IMR-90 (cell line): ENCODE measurements around the gene KIF6. TPM values are rescaled to one million over a fixed set of nuclear protein-coding genes. Genes with fewer than 3 reads are reported as not detected.

ENCODE experiments used
- ATAC-seq: fragments of 200-7000 bp; cut with Tn5 transposase; 2 replicates; pipeline ENCODE4 v1.9.1; 2020; ENCODE audit warnings: low read depth, mild to moderate bottlenecking, moderate library complexity
- BruUV-seq: library from RNA; stranded (reverse); fragments of 400-500 nt; replicated peaks from 2 replicates; lab custom pipeline; 2021; lab: Mats Ljungman, UMichigan
- CTCF ChIA-PET: fragments of 300-600 bp; formaldehyde crosslinking; extraction: SDS; loops from one replicate; lab custom pipeline; 2021; ENCODE audit warnings: antibody characterized with exemption; lab: Yijun Ruan, JAX
- POLR2A ChIA-PET: fragments of 300-600 bp; sonication (Branson Sonifier 250); formaldehyde crosslinking; loops from one replicate; lab custom pipeline; 2022; ENCODE audit warnings: antibody characterized with exemption; ENCODE audit not compliant: unreplicated experiment; lab: Charles Lee
- DNase-seq: peaks from one replicate; pipeline ENCODE4 v3.0.0; 2013
- H2AFZ ChIP-seq: replicated peaks from 2 replicates; pipeline ENCODE3; 2013; ENCODE audit warnings: low read length, mild to moderate bottlenecking; ENCODE audit not compliant: poor library complexity
- H2AK5ac ChIP-seq: 2 replicates; pipeline ENCODE4 v1.6.1; 2013; ENCODE audit warnings: low read depth, low read length, inconsistent platforms
- H2AK9ac ChIP-seq: replicated peaks from 2 replicates; pipeline ENCODE3; 2013; ENCODE audit warnings: mild to moderate bottlenecking, low read depth, low read length, moderate library complexity; ENCODE audit not compliant: poor library complexity
- H2BK120ac ChIP-seq: 2 replicates; pipeline ENCODE4 v1.6.1; 2013; ENCODE audit warnings: low read depth, low read length, inconsistent platforms
- H2BK15ac ChIP-seq: 3 replicates; pipeline ENCODE4 v1.6.1; 2013; ENCODE audit warnings: low read depth, low read length, inconsistent platforms
- H2BK20ac ChIP-seq: 2 replicates; pipeline ENCODE4 v1.6.1; 2013; ENCODE audit warnings: low read depth, mild to moderate bottlenecking, inconsistent platforms, low read length, moderate library complexity
- H2BK5ac ChIP-seq: 2 replicates; pipeline ENCODE4 v1.6.1; 2013; ENCODE audit warnings: mild to moderate bottlenecking, low read depth, low read length, inconsistent platforms; ENCODE audit not compliant: poor library complexity, severe bottlenecking
- H3K14ac ChIP-seq: replicated peaks from 2 replicates; pipeline ENCODE4 v1.6.1; 2013; ENCODE audit warnings: low read depth, low read length, inconsistent platforms
- H3K18ac ChIP-seq: 2 replicates; pipeline ENCODE4 v1.6.1; 2013; ENCODE audit warnings: low read depth, low read length, control low read depth
- H3K23ac ChIP-seq: 2 replicates; pipeline ENCODE4 v1.6.1; 2013; ENCODE audit warnings: low read depth, low read length, inconsistent platforms
- H3K27ac ChIP-seq: 2 replicates; pipeline ENCODE4 v1.5.1; 2013; ENCODE audit warnings: mild to moderate bottlenecking, control low read depth, low read length; ENCODE audit not compliant: insufficient read depth
- H3K27me3 ChIP-seq: 2 replicates; pipeline ENCODE4 v1.6.1; 2013; ENCODE audit warnings: low read length; ENCODE audit not compliant: control insufficient read depth, insufficient read depth
- H3K36me3 ChIP-seq: 2 replicates; pipeline ENCODE4 v1.6.1; 2013; ENCODE audit warnings: low read length, mixed read lengths; ENCODE audit not compliant: control insufficient read depth, insufficient read depth
- H3K4ac ChIP-seq: 2 replicates; pipeline ENCODE4 v1.6.1; 2013; ENCODE audit warnings: low read depth, low read length, inconsistent platforms
- H3K4me1 ChIP-seq: 2 replicates; pipeline ENCODE4 v1.6.1; 2013; ENCODE audit warnings: low read length, mixed read lengths; ENCODE audit not compliant: control insufficient read depth, insufficient read depth
- H3K4me2 ChIP-seq: 2 replicates; pipeline ENCODE4 v1.6.1; 2013; ENCODE audit warnings: low read depth, mild to moderate bottlenecking, control low read depth, low read length, moderate library complexity
- H3K4me3 ChIP-seq: 2 replicates; pipeline ENCODE4 v1.5.1; 2013; ENCODE audit warnings: low read depth, mild to moderate bottlenecking, control low read depth, low read length, moderate library complexity; ENCODE audit not compliant: insufficient read depth
- H3K56ac ChIP-seq: 2 replicates; pipeline ENCODE4 v1.6.1; 2013; ENCODE audit warnings: low read length, inconsistent platforms; ENCODE audit not compliant: insufficient read depth; ENCODE audit errors: extremely low read depth
- H3K79me1 ChIP-seq, 2 experiments: 2 replicates each; pipeline ENCODE4 v1.6.1; 2013; ENCODE audit warnings: low read length in 2 of 2, inconsistent platforms in 1 of 2, low read depth in 1 of 2
- H3K9ac ChIP-seq: 2 replicates; pipeline ENCODE4 v1.6.1; 2013; ENCODE audit warnings: low read depth, low read length, control low read depth
- H3K9me1 ChIP-seq: 2 replicates; pipeline ENCODE4 v1.6.1; 2013; ENCODE audit warnings: low read length, inconsistent platforms; ENCODE audit not compliant: insufficient read depth
- H3K9me3 ChIP-seq: 2 replicates; pipeline ENCODE4 v1.6.1; 2013; ENCODE audit warnings: low read length; ENCODE audit not compliant: control insufficient read depth, insufficient read depth
- H4K20me1 ChIP-seq: 2 replicates; pipeline ENCODE4 v1.6.1; 2013; ENCODE audit warnings: low read length, inconsistent platforms; ENCODE audit not compliant: insufficient read depth
- H4K5ac ChIP-seq: 2 replicates; pipeline ENCODE4 v1.6.1; 2013; ENCODE audit warnings: mild to moderate bottlenecking, low read depth, low read length, control low read depth
- H4K8ac ChIP-seq, 2 experiments: 2 replicates each; pipeline ENCODE4 v1.6.1; 2013; ENCODE audit warnings: low read depth in 2 of 2, low read length in 2 of 2, control low read depth in 1 of 2, inconsistent platforms in 1 of 2
- H4K91ac ChIP-seq: 2 replicates; pipeline ENCODE4 v1.6.1; 2013; ENCODE audit warnings: low read depth, low read length, inconsistent platforms; ENCODE audit not compliant: insufficient read depth
- BHLHE40 ChIP-seq: fragments of 150-350 bp; IDR thresholded peaks from 2 replicates; pipeline ENCODE4 v1.6.1; 2016; ENCODE audit warnings: mild to moderate bottlenecking, low read depth, low read length
- CEBPB ChIP-seq: IDR thresholded peaks from 2 replicates; pipeline ENCODE4 v1.6.1; 2012; ENCODE audit warnings: low read depth, low read length, improper control_type of control experiment
- CHD1 ChIP-seq: IDR thresholded peaks from 2 replicates; pipeline ENCODE4 v1.6.1; 2012; ENCODE audit warnings: low read depth, low read length, improper control_type of control experiment
- FOS ChIP-seq: fragments of 150-350 bp; IDR thresholded peaks from 2 replicates; pipeline ENCODE4 v1.6.1; 2016; ENCODE audit warnings: low read depth, low read length
- MAFK ChIP-seq: IDR thresholded peaks from 2 replicates; pipeline ENCODE4 v1.6.1; 2012; ENCODE audit warnings: low read depth, low read length, improper control_type of control experiment
- MAZ ChIP-seq: IDR thresholded peaks from 2 replicates; pipeline ENCODE4 v1.6.1; 2012; ENCODE audit warnings: low read depth, mild to moderate bottlenecking, low read length, improper control_type of control experiment, moderate library complexity, borderline replicate concordance
- MXI1 ChIP-seq: IDR thresholded peaks from 2 replicates; pipeline ENCODE4 v1.6.1; 2012; ENCODE audit warnings: low read depth, mild to moderate bottlenecking, low read length, moderate library complexity, borderline replicate concordance
- NFE2L2 ChIP-seq: fragments of 150-350 bp; IDR thresholded peaks from 2 replicates; pipeline ENCODE4 v1.6.1; 2016; ENCODE audit warnings: low read depth, mild to moderate bottlenecking, low read length
- POLR2A ChIP-seq: IDR thresholded peaks from 2 replicates; pipeline ENCODE4 v1.6.1; 2012; ENCODE audit warnings: mild to moderate bottlenecking, low read depth, low read length
- RCOR1 ChIP-seq: IDR thresholded peaks from 2 replicates; pipeline ENCODE4 v1.6.1; 2012; ENCODE audit warnings: mild to moderate bottlenecking, low read length, improper control_type of control experiment; ENCODE audit not compliant: insufficient replicate concordance
- RFX5 ChIP-seq: IDR thresholded peaks from 2 replicates; pipeline ENCODE4 v1.8.0; 2012; ENCODE audit warnings: low read depth, mild to moderate bottlenecking, low read length, moderate library complexity
- SMC3 ChIP-seq: fragments of 150-350 bp; IDR thresholded peaks from 2 replicates; pipeline ENCODE4 v1.6.1; 2016; ENCODE audit warnings: low read depth, mild to moderate bottlenecking, antibody characterized with exemption, low read length, moderate library complexity
- WGBS, 2 experiments: methylation state at CpG; one replicate each; pipeline versions ENCODE4 v1.1.5 to v1.1.7; 2013; ENCODE audit warnings: missing lambda C conversion rate in 2 of 2; ENCODE audit not compliant: insufficient read length in 1 of 2; ENCODE audit errors: extremely low coverage in 2 of 2; 5-methylcytosine and 5-hydroxymethylcytosine counted together
- dilution Hi-C: fragments of 300-500 bp; cut with HindIII; formaldehyde crosslinking; loops from one replicate; pipeline ENCODE4 v1.14.3; 2018; ENCODE audit warnings: low sequenced_read_pairs; ENCODE audit not compliant: unreplicated experiment
- in situ Hi-C: fragments of 300-500 bp; cut with MboI; formaldehyde crosslinking; loops from 3 replicates; pipeline ENCODE4 v1.14.3; 2019; ENCODE audit warnings: low sequenced_read_pairs, inconsistent platforms, mixed read lengths
- intact Hi-C: fragments of 100-400 bp; cut with micrococcal nuclease; formaldehyde crosslinking; loops from 2 replicates; pipeline ENCODE4 v1.10.0; 2022
- polyA plus RNA-seq, 3 experiments: library from polyadenylated mRNA; depleted of rRNA; stranded (reverse); fragments of >200 nt; gene quantifications; 2 replicates each; pipeline ENCODE4 v1.2.3, GENCODE V29; 2012; ENCODE audit warnings: low replicate concordance in 1 of 3
- total RNA-seq: library from RNA; depleted of rRNA; stranded (reverse); fragments of >200 nt; gene quantifications from 2 replicates; pipeline ENCODE4 v1.2.3, GENCODE V29; 2012
- TF ChIP-seq, protein P1 (sequence below): conservative IDR thresholded peaks from 2 replicates; pipeline ENCODE4 v1.5.1; 2012; ENCODE audit warnings: mild to moderate bottlenecking, low read depth, low read length, improper control_type of control experiment
- TF ChIP-seq, protein P2 (sequence below): fragments of 150-350 bp; IDR thresholded peaks from 2 replicates; pipeline ENCODE4 v1.6.1; 2017; ENCODE audit warnings: mild to moderate bottlenecking, antibody characterized with exemption, low read length, low read depth
- TF ChIP-seq, protein P3 (sequence below): fragments of 150-350 bp; IDR thresholded peaks from 2 replicates; pipeline ENCODE4 v1.6.1; 2016; ENCODE audit warnings: low read depth, mild to moderate bottlenecking, low read length, moderate library complexity, borderline replicate concordance

Gene KIF6
- total and polyA plus RNA-seq, 2 of the 4 experiments (the other 2 are of a cell fraction) = under 0.01 to 0.10 TPM

DNA sequence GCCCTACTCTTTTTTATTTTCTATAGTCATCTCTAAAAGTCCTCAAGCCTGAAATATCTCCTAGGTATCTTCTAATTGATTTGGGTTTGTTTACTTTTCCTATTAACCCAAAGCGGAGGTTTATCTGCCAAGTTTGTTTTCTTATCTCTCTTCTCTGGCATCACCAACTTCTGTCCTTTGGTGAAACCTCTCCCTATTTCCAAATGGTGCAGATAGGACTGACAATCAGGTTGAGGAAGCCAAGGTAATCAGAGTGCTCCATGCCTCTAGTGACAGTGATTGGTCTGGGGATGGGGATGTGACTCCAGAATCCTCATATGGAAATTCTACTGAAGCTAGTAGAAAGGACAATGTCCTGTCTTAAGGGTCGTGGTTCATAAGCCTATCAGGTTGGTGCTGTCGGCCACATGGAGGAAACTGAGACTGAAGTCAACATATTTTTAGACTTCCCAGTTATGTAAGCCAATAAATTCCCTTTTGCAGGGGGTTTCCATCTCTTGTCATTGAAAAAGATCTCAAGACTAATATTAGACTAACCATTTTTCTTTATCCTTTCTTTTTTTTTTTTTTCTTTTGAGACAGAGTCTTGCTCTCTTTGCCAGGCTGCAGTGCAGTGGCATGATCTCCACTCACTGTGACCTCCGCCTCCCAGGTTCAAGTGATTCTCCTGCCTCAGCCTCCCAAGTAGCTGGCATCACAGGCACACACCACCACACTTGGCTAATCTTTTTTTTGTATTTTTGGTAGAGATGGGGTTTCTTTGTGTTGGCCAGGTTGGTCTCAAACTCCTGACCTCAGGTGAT lies 28.0 kb downstream of the KIF6 start:
- Histone ChIP-seq H4K5ac (no peak overlapping the region), H3K4me3 (no peak overlapping the region), H3K9ac (no peak overlapping the region), H3K27me3 (peaks cover 2% of the 10 kb centered on the region; the same call in 1 of the 2 replicates), H4K8ac (no peak overlapping the region), H3K9me3 (no peaks in the 10 kb centered on the region), H3K56ac (no peak overlapping the region), H4K91ac (no peak overlapping the region), H2BK5ac (no peak overlapping the region), H2AK5ac (no peak overlapping the region), H3K23ac (no peak overlapping the region), H3K14ac (no peak overlapping the region), H3K18ac (no peak overlapping the region), H2AK9ac (no peak overlapping the region), H3K27ac (no peak overlapping the region), H4K20me1 (no peaks in the 10 kb centered on the region), H3K9me1 (no peaks in the 10 kb centered on the region), H2BK20ac (no peak overlapping the region), H3K79me1 (no peaks in the 10 kb centered on the region), H3K4me2 (no peak overlapping the region), H2AFZ (no peak overlapping the region), H2BK15ac (no peak overlapping the region), H3K4ac (no peak overlapping the region), H2BK120ac (no peak overlapping the region), H3K36me3 (no peaks in the 10 kb centered on the region), H3K4me1 (no peaks in the 10 kb centered on the region)
- POLR2A ChIA-PET = no interaction called here
- ATAC-seq = no peak
- no peak for DNase-seq
- no TSS peak for BruUV-seq
- dilution Hi-C loops (no loop called here), intact Hi-C loops (no loop called here), in situ Hi-C loops (no loop called here)
- CTCF ChIA-PET = interaction anchor here (0.5 kb wide), 1 partner anchor 21 kb away, joined by 4 read pairs; no protein-coding TSS in a partner anchor
- WGBS, 2 experiments = 65% methylated on average over 2 of the region's 4 CpGs; no CpG with 5 or more reads in 1 of the 2 experiments
- no peak for TF ChIP-seq SMC3
- no peak for TF ChIP-seq MAZ
- TF ChIP-seq, protein P1, sequence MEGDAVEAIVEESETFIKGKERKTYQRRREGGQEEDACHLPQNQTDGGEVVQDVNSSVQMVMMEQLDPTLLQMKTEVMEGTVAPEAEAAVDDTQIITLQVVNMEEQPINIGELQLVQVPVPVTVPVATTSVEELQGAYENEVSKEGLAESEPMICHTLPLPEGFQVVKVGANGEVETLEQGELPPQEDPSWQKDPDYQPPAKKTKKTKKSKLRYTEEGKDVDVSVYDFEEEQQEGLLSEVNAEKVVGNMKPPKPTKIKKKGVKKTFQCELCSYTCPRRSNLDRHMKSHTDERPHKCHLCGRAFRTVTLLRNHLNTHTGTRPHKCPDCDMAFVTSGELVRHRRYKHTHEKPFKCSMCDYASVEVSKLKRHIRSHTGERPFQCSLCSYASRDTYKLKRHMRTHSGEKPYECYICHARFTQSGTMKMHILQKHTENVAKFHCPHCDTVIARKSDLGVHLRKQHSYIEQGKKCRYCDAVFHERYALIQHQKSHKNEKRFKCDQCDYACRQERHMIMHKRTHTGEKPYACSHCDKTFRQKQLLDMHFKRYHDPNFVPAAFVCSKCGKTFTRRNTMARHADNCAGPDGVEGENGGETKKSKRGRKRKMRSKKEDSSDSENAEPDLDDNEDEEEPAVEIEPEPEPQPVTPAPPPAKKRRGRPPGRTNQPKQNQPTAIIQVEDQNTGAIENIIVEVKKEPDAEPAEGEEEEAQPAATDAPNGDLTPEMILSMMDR = no peak
- no peak for TF ChIP-seq RFX5
- no peak for TF ChIP-seq CHD1
- TF ChIP-seq RCOR1 = no peak
- TF ChIP-seq NFE2L2 = no peak
- TF ChIP-seq FOS = no peak
- TF ChIP-seq POLR2A = no peak
- TF ChIP-seq MXI1 = no peak
- no peak for TF ChIP-seq MAFK
- no peak for TF ChIP-seq CEBPB
- TF ChIP-seq, protein P2, sequence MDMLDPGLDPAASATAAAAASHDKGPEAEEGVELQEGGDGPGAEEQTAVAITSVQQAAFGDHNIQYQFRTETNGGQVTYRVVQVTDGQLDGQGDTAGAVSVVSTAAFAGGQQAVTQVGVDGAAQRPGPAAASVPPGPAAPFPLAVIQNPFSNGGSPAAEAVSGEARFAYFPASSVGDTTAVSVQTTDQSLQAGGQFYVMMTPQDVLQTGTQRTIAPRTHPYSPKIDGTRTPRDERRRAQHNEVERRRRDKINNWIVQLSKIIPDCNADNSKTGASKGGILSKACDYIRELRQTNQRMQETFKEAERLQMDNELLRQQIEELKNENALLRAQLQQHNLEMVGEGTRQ = no peak
- no peak for TF ChIP-seq BHLHE40
- TF ChIP-seq, protein P3, sequence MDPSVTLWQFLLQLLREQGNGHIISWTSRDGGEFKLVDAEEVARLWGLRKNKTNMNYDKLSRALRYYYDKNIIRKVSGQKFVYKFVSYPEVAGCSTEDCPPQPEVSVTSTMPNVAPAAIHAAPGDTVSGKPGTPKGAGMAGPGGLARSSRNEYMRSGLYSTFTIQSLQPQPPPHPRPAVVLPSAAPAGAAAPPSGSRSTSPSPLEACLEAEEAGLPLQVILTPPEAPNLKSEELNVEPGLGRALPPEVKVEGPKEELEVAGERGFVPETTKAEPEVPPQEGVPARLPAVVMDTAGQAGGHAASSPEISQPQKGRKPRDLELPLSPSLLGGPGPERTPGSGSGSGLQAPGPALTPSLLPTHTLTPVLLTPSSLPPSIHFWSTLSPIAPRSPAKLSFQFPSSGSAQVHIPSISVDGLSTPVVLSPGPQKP = no peak
